ENCODE data around the gene SMPDL3B. TPM values are rescaled to one million over a fixed set of nuclear protein-coding genes. Genes with fewer than 3 reads are reported as not detected.
"Not testable (repeated sequence)": the region's sequence is repeated elsewhere in the genome, so short reads cannot be mapped to it uniquely, and the experiment has no call there.

The SMPDL3B gene
- total RNA-seq, 1 donor from 2014 or later = not detected

DNA sequence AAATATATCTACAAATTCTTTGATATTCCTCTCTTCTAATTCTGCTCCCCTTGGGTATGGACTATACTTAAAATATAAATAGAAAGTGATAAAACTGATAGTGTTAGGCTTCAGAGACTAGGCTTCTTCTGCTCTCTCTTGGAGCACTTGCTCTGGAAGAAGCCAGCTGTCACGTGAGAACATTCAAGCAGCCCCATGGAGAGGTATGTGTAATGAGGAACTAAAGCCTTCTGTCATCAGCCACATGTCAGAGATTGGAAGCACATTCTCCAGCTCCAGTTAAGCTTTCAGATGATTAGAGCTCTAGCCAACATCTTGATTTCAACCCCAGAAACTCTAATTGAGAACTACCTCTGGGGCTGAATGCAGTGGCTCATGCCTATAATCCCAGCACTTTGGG is 59.3 kb downstream of the SMPDL3B start:
- no peaks in the 10 kb centered on the region for H3K9me3 Mint-ChIP-seq
- no peak overlapping the region for H3K4me3 Mint-ChIP-seq
- no peak overlapping the region for H3K27ac Mint-ChIP-seq
- ChIA-PET CTCF (interaction anchor here (2.2 kb wide), 1 partner anchor 136 kb away, joined by 8 read pairs; no protein-coding TSS in a partner anchor), POLR2A (interaction anchor here (0.6 kb wide), 1 partner anchor 1020 kb away, joined by 9 read pairs; no protein-coding TSS in a partner anchor)
- H3K27me3 Mint-ChIP-seq = no peaks in the 10 kb centered on the region
- ATAC-seq (ENCODE audit: low read depth) (no peak), DNase-seq (no peak)
- TF ChIP-seq, protein P1, sequence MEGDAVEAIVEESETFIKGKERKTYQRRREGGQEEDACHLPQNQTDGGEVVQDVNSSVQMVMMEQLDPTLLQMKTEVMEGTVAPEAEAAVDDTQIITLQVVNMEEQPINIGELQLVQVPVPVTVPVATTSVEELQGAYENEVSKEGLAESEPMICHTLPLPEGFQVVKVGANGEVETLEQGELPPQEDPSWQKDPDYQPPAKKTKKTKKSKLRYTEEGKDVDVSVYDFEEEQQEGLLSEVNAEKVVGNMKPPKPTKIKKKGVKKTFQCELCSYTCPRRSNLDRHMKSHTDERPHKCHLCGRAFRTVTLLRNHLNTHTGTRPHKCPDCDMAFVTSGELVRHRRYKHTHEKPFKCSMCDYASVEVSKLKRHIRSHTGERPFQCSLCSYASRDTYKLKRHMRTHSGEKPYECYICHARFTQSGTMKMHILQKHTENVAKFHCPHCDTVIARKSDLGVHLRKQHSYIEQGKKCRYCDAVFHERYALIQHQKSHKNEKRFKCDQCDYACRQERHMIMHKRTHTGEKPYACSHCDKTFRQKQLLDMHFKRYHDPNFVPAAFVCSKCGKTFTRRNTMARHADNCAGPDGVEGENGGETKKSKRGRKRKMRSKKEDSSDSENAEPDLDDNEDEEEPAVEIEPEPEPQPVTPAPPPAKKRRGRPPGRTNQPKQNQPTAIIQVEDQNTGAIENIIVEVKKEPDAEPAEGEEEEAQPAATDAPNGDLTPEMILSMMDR (IDR thresholded peaks at IDR 0.05) = no peak
- H3K4me1 Mint-ChIP-seq = peaks cover 5% of the 10 kb centered on the region
- intact Hi-C loops (cut with micrococcal nuclease) = no loop called here
- H3K36me3 Mint-ChIP-seq (ENCODE audit: low read depth) = peaks cover 80% of the 10 kb centered on the region

DNA sequence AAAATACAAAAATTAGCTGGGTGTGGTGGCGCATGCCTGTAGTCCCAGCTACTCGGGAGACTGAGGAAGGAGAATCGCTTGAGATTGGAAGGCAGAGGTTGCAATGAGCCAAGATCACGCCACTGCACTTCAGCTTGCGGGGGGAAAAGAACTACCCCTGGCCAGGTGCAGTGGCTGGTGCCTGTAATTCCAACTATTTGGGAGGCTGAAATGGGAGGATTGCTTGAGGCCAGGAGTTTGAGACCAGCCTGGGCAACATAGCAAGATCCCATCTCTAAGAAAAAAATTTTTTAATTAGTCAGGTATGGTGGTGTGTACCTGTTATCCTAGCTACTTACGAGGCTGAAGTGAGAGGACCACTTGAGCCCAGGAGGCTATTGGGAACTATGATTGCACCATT is 59.7 kb downstream of the SMPDL3B start:
- DNase-seq; H3K4me3 Mint-ChIP-seq; ATAC-seq (ENCODE audit: low read depth); H3K9me3 Mint-ChIP-seq; intact Hi-C loops (cut with micrococcal nuclease); H3K4me1 Mint-ChIP-seq; H3K27me3 Mint-ChIP-seq; H3K27ac Mint-ChIP-seq: not testable (repeated sequence)
- peaks cover 80% of the 10 kb centered on the region for H3K36me3 Mint-ChIP-seq (ENCODE audit: low read depth)
- ChIA-PET CTCF (interaction anchor here (2.2 kb wide), 1 partner anchor 137 kb away, joined by 8 read pairs; no protein-coding TSS in a partner anchor), POLR2A (interaction anchor here (0.6 kb wide), 1 partner anchor 1020 kb away, joined by 9 read pairs; no protein-coding TSS in a partner anchor)

DNA sequence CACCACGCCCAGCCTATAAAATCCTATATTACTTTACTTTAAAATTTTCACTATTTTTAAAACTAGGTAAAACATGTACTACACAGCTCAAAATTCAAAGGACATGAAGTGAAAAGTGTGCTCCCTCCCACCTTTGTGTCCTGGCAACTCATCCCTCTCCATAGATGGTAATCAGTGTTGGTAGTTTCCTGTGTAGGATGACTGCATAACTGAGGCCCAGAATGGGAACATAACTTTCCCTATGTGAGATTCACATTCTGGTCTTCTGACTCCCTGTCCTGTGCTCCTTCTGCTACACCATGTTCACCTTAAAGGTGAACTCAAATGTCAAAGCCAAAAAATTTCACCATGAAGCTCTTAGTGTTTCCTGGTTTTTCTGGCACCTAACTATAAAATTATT is 64.3 kb downstream of the SMPDL3B start:
- TF ChIP-seq, protein P1 (IDR thresholded peaks at IDR 0.05) = no peak
- ATAC-seq (ENCODE audit: low read depth) (no peak), DNase-seq (no peak)
- intact Hi-C loops (cut with micrococcal nuclease) = no loop called here
- ChIA-PET POLR2A (interaction anchor here (0.7 kb wide), 1 partner anchor 14 kb away, joined by 3 read pairs; no protein-coding TSS in a partner anchor), CTCF (interaction anchor here (0.8 kb wide), 1 partner anchor 59 kb away, joined by 3 read pairs; no protein-coding TSS in a partner anchor)
- H3K27me3 Mint-ChIP-seq = no peaks in the 10 kb centered on the region
- no peaks in the 10 kb centered on the region for H3K9me3 Mint-ChIP-seq
- no peak overlapping the region for H3K4me3 Mint-ChIP-seq
- H3K36me3 Mint-ChIP-seq (ENCODE audit: low read depth) = peaks cover 58% of the 10 kb centered on the region
- H3K4me1 Mint-ChIP-seq = no peaks in the 10 kb centered on the region
- H3K27ac Mint-ChIP-seq = no peak overlapping the region

DNA sequence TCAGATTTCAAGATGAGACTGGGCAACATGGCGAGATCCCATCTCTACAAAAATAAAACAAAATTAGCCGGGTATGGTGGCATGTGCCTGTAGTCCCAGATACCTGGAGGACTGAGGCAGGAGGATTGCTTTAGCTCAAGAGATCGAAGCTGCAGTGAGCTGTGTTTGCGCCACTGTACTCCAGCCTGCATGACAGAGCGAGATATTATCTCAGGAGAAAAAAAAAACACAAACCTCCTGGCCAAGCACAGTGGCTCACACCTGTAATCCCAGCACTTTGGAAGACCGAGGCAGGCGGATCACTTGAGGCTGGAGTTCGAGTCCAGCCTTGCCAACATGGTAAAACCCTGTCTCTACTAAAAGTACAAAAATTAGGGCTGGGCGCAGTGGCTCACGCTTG is 67.8 kb downstream of the SMPDL3B start:
- H3K4me1 Mint-ChIP-seq = no peaks in the 10 kb centered on the region
- ChIA-PET CTCF (no interaction called here), POLR2A (no interaction called here)
- intact Hi-C loops (cut with micrococcal nuclease) = no loop called here
- no peak overlapping the region for H3K4me3 Mint-ChIP-seq
- H3K36me3 Mint-ChIP-seq (ENCODE audit: low read depth) = peaks cover 55% of the 10 kb centered on the region
- TF ChIP-seq, protein P1 (IDR thresholded peaks at IDR 0.05) = no peak
- ATAC-seq (ENCODE audit: low read depth) (no peak), DNase-seq (no peak)
- H3K27ac Mint-ChIP-seq = no peak overlapping the region
- H3K9me3 Mint-ChIP-seq = no peaks in the 10 kb centered on the region
- H3K27me3 Mint-ChIP-seq = no peaks in the 10 kb centered on the region

DNA sequence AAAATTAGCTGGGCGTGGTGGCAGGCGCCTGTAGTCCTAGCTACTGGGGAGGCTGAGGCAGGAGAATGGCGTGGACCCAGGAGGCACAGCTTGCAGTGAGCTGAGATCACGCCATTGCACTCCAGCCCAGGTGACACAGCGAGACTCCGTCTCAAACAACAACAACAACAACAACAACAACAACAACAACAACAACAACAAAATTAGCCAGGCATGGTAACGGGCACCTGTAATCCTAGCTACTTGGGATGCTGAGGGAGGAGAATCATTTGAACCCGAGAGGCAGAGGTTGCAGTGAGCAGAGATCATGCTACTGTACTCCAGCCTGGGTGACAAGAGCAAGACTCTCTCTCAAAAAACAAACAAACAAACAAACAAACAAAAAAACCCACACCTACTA is 68.3 kb downstream of the SMPDL3B start:
- DNase-seq; ATAC-seq (ENCODE audit: low read depth); H3K4me1 Mint-ChIP-seq; CTCF ChIA-PET; H3K27me3 Mint-ChIP-seq; H3K4me3 Mint-ChIP-seq; H3K27ac Mint-ChIP-seq; intact Hi-C loops (cut with micrococcal nuclease); H3K9me3 Mint-ChIP-seq: not testable (repeated sequence)
- POLR2A ChIA-PET = interaction anchor here (0.7 kb wide), 1 partner anchor 762 kb away, joined by 3 read pairs; no protein-coding TSS in a partner anchor
- peaks cover 55% of the 10 kb centered on the region for H3K36me3 Mint-ChIP-seq (ENCODE audit: low read depth)

Other genes starting within 250 kb of the SMPDL3B start
- gene FAM76A, start 209.0 kb upstream of the SMPDL3B start, total RNA-seq = 14.9 and 19.3 TPM in 2 replicates
- 33.5 and 42.4 TPM in 2 replicates for gene STX12, start 161.8 kb upstream of the SMPDL3B start, total RNA-seq
- gene PPP1R8, start 104.2 kb upstream of the SMPDL3B start, total RNA-seq = 48.3 and 52.0 TPM in 2 replicates
- gene THEMIS2, start 62.5 kb upstream of the SMPDL3B start, total RNA-seq = 56.1 and 78.6 TPM in 2 replicates
- 53.7 and 55.1 TPM in 2 replicates for gene RPA2, start 20.4 kb upstream of the SMPDL3B start, total RNA-seq
- 5.1 and 6.1 TPM in 2 replicates for gene XKR8, start 25.0 kb downstream of the SMPDL3B start, total RNA-seq
- gene EYA3, start 153.6 kb downstream of the SMPDL3B start, total RNA-seq = 26.7 and 31.0 TPM in 2 replicates
- 2.2 and 3.6 TPM in 2 replicates for gene PTAFR, start 241.7 kb downstream of the SMPDL3B start, total RNA-seq

All from activated B cell treated with CpG ODN at 0.5 μM for 24 hours (primary cell).